Endothelial cell of umbilical vein (primary cell): Measurements from ENCODE around the gene SEPTIN10. TPM values are rescaled to one million over a fixed set of nuclear protein-coding genes. Genes with fewer than 3 reads are reported as not detected.

ENCODE experiments used
- BruUV-seq: library from RNA; stranded (reverse); fragments of 400-500 nt; replicated peaks from 2 replicates; lab custom pipeline; 2021; lab: Mats Ljungman, UMichigan
- CTCF ChIA-PET: fragments of 300-600, 350-600 bp; sonication (Branson Sonifier 250); formaldehyde crosslinking; loops from one replicate; lab custom pipeline; 2021; ENCODE audit warnings: antibody characterized with exemption, inconsistent platforms; lab: Charles Lee
- POLR2A ChIA-PET: fragments of 300-600, 350-600 bp; sonication (Branson Sonifier 250); formaldehyde crosslinking; loops from one replicate; lab custom pipeline; 2021; ENCODE audit warnings: antibody characterized with exemption, inconsistent platforms; lab: Charles Lee
- DNase-seq: peaks from one replicate; pipeline ENCODE4 v3.0.0-alpha.2; 2011; ENCODE audit warnings: low read depth, low spot score
- FAIRE-seq: peaks from 2 replicates; lab custom pipeline; 2011; peaks lifted over from hg19 to GRCh38; lab: Jason Lieb, UNC
- H2AFZ ChIP-seq: 2 replicates; pipeline ENCODE4 v1.6.0; 2012; ENCODE audit warnings: low read depth, low read length, control low read depth, inconsistent platforms
- H3K27ac ChIP-seq: 2 replicates; pipeline ENCODE4 v1.5.1; 2011; ENCODE audit warnings: low read depth, mild to moderate bottlenecking, control low read depth, low read length, moderate library complexity; ENCODE audit not compliant: insufficient read depth
- H3K27me3 ChIP-seq, 2 experiments: 2 replicates each; pipeline versions ENCODE4 v1.6.0 to v1.6.1; 2011; ENCODE audit warnings: low read length in 2 of 2, mixed read lengths in 1 of 2; ENCODE audit not compliant: control insufficient read depth in 2 of 2, insufficient read depth in 2 of 2
- H3K36me3 ChIP-seq, 2 experiments: 2 replicates in 1 of 2; 3 replicates in 1 of 2; pipeline ENCODE4 v1.5.1; 2011; ENCODE audit warnings: low read length in 2 of 2, mild to moderate bottlenecking in 1 of 2, moderate library complexity in 1 of 2; ENCODE audit not compliant: control insufficient read depth in 2 of 2, insufficient read depth in 2 of 2; ENCODE audit errors: extremely low read depth in 1 of 2
- H3K4me1 ChIP-seq: 3 replicates; pipeline ENCODE4 v1.5.1; 2011; ENCODE audit warnings: mild to moderate bottlenecking, low read length; ENCODE audit not compliant: control insufficient read depth, insufficient read depth; ENCODE audit errors: extremely low read depth
- H3K4me2 ChIP-seq: 2 replicates; pipeline ENCODE4 v1.6.1; 2011; ENCODE audit warnings: low read length, control low read depth, mixed read lengths; ENCODE audit not compliant: insufficient read depth
- H3K4me3 ChIP-seq, 3 experiments: fragments of 200-600 bp in 1 of 3; sonication (generic), shearing (Covaris generic) in 1 of 3; replicated peaks in 1 of 3; 2 replicates each; pipeline ENCODE4 v1.5.1; 2011 to 2016; ENCODE audit warnings: control low read depth in 3 of 3, low read length in 3 of 3, mild to moderate bottlenecking in 2 of 3, inconsistent platforms in 1 of 3, low read depth in 1 of 3, moderate library complexity in 1 of 3; ENCODE audit not compliant: insufficient read depth in 1 of 3
- H3K79me2 ChIP-seq: 2 replicates; pipeline ENCODE4 v1.6.0; 2012; ENCODE audit warnings: low read length, inconsistent platforms; ENCODE audit not compliant: control insufficient read depth, insufficient read depth
- H3K9ac ChIP-seq: replicated peaks from 2 replicates; pipeline ENCODE3; 2011; ENCODE audit warnings: low read length, control low read depth; ENCODE audit not compliant: insufficient read depth; ENCODE audit errors: extremely low read depth
- H3K9me1 ChIP-seq: replicated peaks from 3 replicates; pipeline ENCODE4 v1.6.0; 2011; ENCODE audit warnings: mild to moderate bottlenecking, low read length; ENCODE audit not compliant: control insufficient read depth, insufficient read depth; ENCODE audit errors: extremely low read depth
- H3K9me3 ChIP-seq: replicated peaks from 2 replicates; pipeline ENCODE4 v1.5.1; 2012; ENCODE audit warnings: low read length, inconsistent platforms; ENCODE audit not compliant: control insufficient read depth, insufficient read depth
- H4K20me1 ChIP-seq: replicated peaks from 2 replicates; pipeline ENCODE3; 2011; ENCODE audit warnings: mild to moderate bottlenecking, low read length; ENCODE audit not compliant: control insufficient read depth, insufficient read depth; ENCODE audit errors: extremely low read depth
- CTCF ChIP-seq, 2 donors: IDR thresholded peaks; 1 replicate in 1 of 2; 2 replicates in 1 of 2; pipeline ENCODE4 v1.5.1; 2011; ENCODE audit warnings: low read length in 2 of 2, mild to moderate bottlenecking in 2 of 2, moderate library complexity in 2 of 2, control low read depth in 1 of 2, inconsistent platforms in 1 of 2, low read depth in 1 of 2; ENCODE audit not compliant: insufficient read depth in 1 of 2; ENCODE audit errors: extremely low read depth in 1 of 2
- EZH2 ChIP-seq: IDR thresholded peaks from 2 replicates; pipeline ENCODE4 v1.6.1; 2012; ENCODE audit warnings: borderline replicate concordance, low read depth, mild to moderate bottlenecking, moderate library complexity, low read length, inconsistent platforms; ENCODE audit not compliant: severe bottlenecking
- FOS ChIP-seq: IDR thresholded peaks from 2 replicates; pipeline ENCODE4 v1.6.1; 2011; ENCODE audit warnings: mild to moderate bottlenecking, low read length, moderate library complexity, borderline replicate concordance; ENCODE audit not compliant: insufficient read depth
- GATA2 ChIP-seq: IDR thresholded peaks from 2 replicates; pipeline ENCODE4 v1.7.0; 2011; ENCODE audit warnings: low read depth, mild to moderate bottlenecking, moderate library complexity, mixed read lengths, low read length; ENCODE audit not compliant: insufficient read length, insufficient read depth
- JUN ChIP-seq: IDR thresholded peaks from 2 replicates; pipeline ENCODE4 v1.6.1; 2011; ENCODE audit warnings: borderline replicate concordance, low read depth; ENCODE audit not compliant: insufficient read length, insufficient read depth
- MAX ChIP-seq: IDR thresholded peaks from 2 replicates; pipeline ENCODE4 v1.6.1; 2011; ENCODE audit not compliant: insufficient read depth, insufficient read length
- MYC ChIP-seq: IDR thresholded peaks from one replicate; pipeline ENCODE4 v1.6.1; 2011; ENCODE audit warnings: mild to moderate bottlenecking, low read depth, low read length
- POLR2A ChIP-seq: IDR thresholded peaks from 2 replicates; pipeline ENCODE4 v1.6.1; 2012; ENCODE audit warnings: low read depth, mild to moderate bottlenecking, control low read depth, low read length
- POLR2AphosphoS5 ChIP-seq: IDR thresholded peaks from 2 replicates; pipeline ENCODE4 v1.6.1; 2012; ENCODE audit warnings: low read depth, mild to moderate bottlenecking, control low read depth, low read length, moderate library complexity; ENCODE audit not compliant: insufficient read depth
- dilution Hi-C: fragments of 300-500 bp; cut with MboI; formaldehyde crosslinking; loops from one replicate; pipeline ENCODE4 v1.15.0; 2019; ENCODE audit warnings: low sequenced_read_pairs; ENCODE audit not compliant: extremely low pct_ligation_motif_present
- intact Hi-C: fragments of 100-400 bp; cut with micrococcal nuclease; formaldehyde crosslinking; loops from one replicate; pipeline ENCODE4 v1.10.0; 2022
- polyA plus RNA-seq, 4 experiments: library from polyadenylated mRNA; depleted of rRNA in 3 of 4; stranded (reverse) in 3 of 4; unstranded in 1 of 4; fragments of >200 nt; gene quantifications; 2 replicates each; pipeline versions ENCODE4 v1.2.1 to v1.2.3, GENCODE V29; 2011 to 2012; ENCODE audit warnings: missing spikeins in 1 of 4
- total RNA-seq: library from RNA; stranded (reverse); gene quantifications from 2 replicates; pipeline ENCODE4 v1.2.3, GENCODE V29; 2021

The SEPTIN10 gene
- total and polyA plus RNA-seq, 2 donors (not counting 3 experiments of a cell fraction or from before 2014, with no cell fraction given) = 26.1 to 121 TPM

- intact Hi-C loops = no loop called here
- Histone ChIP-seq H3K4me3 (no peak overlapping the region), H3K36me3 (peaks cover 2 to 5% of the 10 kb centered on the region in 2 experiments), H3K9me1 (no peaks in the 10 kb centered on the region), H2AFZ (no peak overlapping the region), H3K4me2 (no peak overlapping the region), H3K4me1 (no peaks in the 10 kb centered on the region), H3K27ac (no peak overlapping the region), H3K27me3 (no peaks in the 10 kb centered on the region), H3K9ac (no peak overlapping the region), H3K79me2 (peaks cover 73% of the 10 kb centered on the region), H3K9me3 (no peaks in the 10 kb centered on the region), H4K20me1 (no peaks in the 10 kb centered on the region)
- dilution Hi-C loops = no loop called here
- DNase-seq (no peak), FAIRE-seq (no peak)
- CTCF ChIA-PET = no interaction called here
- POLR2A ChIA-PET = no interaction called here
- TF ChIP-seq EZH2 (no peak), FOS (no peak), GATA2 (no peak), JUN (no peak), MAX (no peak), MYC (no peak), POLR2AphosphoS5 (no peak), POLR2A (no peak), CTCF (IDR thresholded peaks at IDR 0.05; ENCODE audit: extremely low read depth in 1 of 2, insufficient read depth in 1 of 2, low read depth in 1 of 2, low read length in 2 of 2) (no peak)
- no TSS peak for BruUV-seq
Observed at GRCh38 chr2:109594246-109594885, 19.4 kb downstream of the SEPTIN10 start.
